GM19043 (cell line): ENCODE data around the gene NMB.
"Not testable (repeated sequence)": the region's sequence is repeated elsewhere in the genome, so short reads cannot be mapped to it uniquely, and the experiment has no call there.

Source experiments
- ATAC-seq: cut with Tn5 transposase; IDR thresholded peaks from one replicate; pipeline ENCODE4 v1.9.1; 2021; ENCODE audit warnings: low read depth; ENCODE audit not compliant: unreplicated experiment

The NMB gene

DNA sequence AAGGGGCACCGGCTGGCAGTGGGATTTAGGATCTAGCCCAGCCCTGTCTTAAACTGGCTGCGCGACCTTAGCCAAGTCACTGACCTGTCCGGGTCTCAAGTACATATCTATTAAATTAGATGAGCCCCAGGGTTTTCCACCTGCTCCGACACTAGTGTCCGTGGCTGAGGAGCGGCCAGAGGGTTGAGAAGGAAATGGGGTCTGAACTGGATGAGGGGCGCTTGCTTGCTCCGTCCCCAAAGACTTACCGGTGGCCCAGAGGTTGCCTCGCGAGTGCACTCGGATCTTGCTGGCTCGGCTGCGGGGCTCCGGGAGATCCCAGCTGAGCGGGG lies 285 bp downstream of the NMB start:
- ATAC-seq, result no peak

DNA sequence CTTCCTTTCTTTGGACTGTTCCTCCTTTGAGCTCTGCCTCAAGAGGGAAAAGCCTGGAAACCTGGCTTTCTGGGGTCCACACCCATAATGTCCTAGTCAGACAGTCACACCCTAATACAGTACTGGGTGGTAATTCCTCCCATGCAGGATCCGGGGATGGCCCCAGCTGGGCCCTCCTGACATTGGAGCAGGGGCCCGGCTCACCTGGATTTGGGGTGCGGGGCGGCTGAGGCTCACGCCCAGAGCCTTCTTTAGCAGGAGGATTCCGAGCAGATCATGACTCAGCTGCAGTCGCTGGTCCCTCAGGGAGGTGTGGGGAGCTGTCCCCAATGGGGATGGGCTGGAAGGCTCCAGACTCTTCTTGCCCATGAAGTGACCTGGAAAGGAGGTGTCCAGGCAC lies 1.0 kb downstream of the NMB start:
- no peak for ATAC-seq

DNA sequence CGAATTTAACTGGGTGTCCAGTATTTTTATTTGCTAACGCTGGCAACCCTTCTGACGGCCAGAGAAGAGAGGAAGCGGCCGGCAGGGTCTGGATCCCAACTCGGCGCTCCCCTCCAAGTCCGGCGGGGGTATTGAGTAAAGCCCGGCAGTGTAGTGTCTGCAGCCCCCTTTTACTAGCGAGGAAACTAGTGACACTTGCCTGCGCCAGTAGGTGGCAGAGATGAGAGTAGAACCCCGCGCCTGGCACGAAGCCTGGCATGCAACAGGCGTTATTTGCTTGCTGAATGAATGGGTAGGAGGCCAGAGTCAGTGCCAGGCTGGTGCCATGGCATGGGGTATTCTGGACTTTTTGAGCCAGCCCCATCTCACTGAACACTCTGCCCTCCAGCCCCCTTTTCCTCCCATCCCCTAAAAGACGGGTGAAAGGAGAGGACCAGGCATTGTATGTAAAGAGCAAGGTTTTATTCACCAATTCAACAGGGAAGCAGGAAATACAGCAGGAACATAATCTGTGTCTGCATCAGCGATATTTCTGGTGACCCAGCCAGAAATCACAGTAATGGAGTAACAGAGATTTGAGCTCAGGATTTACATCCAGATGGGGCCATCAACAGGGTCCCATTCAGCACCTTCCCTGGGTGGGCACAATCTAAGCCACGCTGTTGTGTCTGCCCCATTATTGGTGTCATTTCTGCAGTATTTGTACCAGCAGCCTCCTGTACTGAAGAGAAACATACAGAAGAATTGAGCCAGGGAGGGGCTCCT lies 3.1 kb downstream of the NMB start:
- ATAC-seq, result no peak

DNA sequence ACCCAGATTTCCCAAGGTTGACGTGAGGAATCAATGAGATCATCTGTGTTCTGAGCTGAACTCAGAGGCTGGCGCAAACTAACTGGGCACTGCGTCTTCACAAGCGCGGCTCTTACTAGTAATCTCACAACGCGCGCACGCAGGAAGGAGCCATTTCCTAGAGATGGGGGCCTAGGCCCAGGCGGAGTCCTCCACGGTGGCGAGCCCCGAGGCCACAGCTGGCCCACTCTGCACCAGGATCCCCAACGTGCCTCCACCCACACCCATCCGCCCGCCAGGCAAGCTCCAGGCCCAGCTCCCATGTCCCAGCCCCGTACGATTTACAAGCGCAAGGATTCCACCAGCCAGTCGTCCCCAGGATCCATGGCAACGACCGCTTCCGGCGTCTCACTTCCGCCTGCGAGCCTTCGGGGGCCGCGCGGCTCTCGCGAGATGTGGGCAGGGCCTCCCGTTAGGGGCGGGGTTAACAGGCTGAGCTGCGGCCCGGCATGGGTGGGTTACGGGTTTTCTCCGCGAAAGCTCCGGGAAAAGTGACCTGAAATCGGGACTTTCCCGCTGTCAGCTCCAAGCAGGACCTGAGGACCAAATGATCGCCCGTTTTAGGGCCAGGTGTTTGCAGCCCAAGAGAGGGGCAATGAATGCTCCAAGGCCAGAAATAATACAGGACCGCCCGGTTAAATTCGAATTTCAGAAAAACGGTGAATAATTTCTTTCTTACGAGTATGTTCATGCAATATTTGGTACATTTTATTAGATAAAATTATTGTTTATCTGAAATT lies 3.9 kb downstream of the NMB start, which contains the start of gene WDR73:
Gene WDR73, minus strand, starts transcription at position 374 of the 779 bp plus-strand sequence. Its CDS starts 9 bp downstream, at position 365.
- peak; percentile 82 for ATAC-seq

DNA sequence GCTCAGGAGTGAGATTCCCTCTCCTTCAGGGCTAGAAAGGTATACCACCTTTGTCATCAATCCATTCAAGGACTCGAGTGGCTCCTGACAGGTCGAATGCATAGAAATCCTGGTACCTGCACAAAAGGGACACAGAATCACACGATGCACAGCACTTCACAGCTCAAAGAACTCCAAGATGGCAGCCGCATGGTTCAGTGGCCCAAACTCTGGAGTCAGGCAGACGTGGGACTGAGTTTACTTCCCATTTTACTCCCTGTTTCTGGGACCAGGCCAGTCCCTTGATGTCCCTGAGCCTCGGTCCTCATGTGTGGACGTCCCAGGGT lies 4.5 kb downstream of the NMB start:
- ATAC-seq, result no peak

DNA sequence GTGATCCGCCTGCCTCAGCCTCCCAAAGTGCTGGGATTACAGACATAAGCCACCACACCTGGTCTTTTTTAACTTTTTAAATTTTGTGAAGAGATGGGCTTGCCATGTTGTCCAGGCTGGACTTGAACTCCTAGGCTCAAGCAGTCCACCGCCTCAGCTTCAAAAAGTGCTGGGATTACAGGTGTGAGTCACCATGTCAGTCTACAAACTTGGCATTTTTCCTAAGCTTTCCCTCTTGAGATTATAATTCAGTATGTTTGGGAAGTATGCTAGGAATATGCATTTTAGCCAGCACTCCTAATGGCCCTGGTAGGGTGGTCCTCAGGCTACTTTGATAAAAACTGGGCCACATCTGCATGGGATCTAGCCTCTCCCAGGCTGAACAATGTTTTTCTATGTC lies 8.3 kb downstream of the NMB start:
- no peak for ATAC-seq

DNA sequence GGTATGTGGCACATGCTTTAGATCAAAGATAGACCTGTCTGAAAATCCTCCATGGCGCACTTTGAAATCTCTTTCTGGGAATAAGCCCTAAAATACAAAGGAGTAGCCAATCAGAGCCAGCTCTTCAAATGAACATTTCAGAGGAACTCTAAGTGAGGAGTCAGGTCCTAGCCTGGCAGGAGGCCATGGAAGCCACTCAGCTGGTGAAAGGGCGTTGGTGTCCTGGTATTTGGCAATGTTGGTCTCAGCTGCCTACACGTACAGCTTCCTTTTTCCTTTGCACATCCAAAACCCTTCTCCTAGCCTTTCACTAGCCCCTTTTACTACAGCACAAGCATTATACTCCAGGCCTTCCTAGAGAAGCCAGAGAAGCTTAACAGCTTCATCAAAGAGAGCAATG lies 9.5 kb downstream of the NMB start:
- ATAC-seq, result no peak

DNA sequence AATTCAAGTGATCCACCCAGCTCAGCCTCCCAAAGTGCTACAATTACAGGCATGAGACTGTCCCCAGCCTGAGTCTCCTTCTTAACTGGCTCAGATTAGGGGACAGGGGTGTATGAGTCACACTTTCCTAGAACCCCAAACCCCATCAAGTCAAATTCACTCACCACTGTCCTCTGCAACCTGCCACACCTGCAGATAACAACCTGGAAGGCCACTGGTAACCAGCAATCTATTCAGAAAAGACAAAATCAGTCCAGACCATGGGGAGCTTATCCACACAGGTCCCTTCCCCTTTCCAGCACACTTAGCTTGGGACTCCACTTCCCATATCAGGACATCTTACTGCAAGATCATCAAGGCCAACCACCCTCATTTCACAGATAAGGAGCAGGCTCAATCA lies 10.3 kb downstream of the NMB start:
- no peak for ATAC-seq

DNA sequence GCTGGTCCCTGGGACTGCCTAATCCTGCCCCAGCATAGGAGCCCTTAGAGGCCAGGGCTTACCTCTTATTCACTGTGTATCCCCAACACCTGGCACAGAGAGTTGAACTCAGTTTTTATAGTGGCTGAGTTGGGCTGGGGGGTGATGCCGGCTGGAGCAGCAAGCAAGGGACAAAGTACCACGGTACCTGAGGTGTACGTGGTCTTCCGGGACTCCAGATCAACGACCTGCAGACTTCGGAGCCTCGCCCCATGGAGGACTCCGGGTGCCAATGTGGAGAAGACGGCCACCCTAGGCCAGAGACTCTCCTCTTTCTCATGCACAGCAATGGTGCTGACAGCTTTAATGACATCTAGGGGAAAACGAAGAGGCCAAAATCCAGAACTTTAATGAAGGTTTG lies 12.0 kb downstream of the NMB start:
- ATAC-seq, result no peak

DNA sequence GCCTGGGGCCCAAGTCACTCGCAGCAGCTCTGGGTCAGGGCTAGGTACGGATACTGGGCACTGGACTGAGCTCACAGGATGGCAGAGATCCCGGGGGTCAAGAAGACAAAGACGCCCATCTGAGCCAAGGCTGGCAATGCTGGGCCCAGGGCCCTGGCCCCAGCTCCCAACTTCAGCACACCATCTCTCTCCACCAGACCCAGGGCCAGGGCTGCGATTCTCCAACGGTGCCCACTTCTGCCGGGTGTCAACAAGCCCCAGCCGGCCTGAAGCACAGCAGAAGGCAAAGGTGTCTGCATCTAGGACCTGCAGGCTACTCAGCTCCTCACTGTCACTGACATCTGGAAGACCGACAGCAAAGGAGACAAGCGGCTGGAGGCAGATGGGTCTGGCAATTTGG lies 12.5 kb downstream of the NMB start:
- ATAC-seq, result no peak

DNA sequence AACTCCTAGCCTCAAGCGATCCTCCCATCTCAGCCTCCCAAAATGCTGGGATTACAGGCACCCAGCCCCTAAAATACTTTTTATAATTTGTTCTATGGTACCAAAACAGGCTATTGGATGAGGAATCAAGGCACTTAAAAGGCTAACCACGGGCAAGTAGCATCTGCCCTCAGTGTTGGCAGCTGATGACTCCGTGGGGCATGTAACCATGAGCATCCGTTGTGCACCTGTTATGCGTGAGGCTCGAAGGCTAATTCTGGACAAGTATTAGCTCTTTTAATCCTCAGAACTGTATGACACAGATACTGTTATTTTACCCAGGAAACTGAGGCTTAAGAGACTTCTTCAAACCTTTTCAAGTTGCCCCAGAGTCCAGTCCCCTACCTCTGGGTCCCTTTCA lies 14.2 kb downstream of the NMB start:
- no peak for ATAC-seq

DNA sequence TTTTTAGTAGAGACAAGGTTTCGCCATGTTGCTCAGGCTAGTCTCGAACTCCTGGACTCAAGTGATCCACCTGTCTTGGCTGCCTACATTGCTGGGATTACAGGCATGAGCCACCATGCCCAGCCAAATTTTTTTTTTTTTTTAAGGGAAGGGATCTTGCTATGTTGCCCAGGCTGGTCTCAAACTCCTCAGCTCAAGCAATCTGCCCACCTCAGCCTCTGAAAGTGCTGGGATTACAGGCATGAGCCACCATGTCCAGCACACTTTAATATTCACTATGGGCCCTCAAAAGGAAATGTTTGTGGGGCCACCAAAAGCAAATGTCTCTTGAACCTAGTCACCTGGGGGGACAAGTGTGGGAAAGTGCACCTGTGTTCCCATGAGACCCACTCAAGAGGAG lies 15.4 kb downstream of the NMB start:
- ATAC-seq, result not testable (repeated sequence)

DNA sequence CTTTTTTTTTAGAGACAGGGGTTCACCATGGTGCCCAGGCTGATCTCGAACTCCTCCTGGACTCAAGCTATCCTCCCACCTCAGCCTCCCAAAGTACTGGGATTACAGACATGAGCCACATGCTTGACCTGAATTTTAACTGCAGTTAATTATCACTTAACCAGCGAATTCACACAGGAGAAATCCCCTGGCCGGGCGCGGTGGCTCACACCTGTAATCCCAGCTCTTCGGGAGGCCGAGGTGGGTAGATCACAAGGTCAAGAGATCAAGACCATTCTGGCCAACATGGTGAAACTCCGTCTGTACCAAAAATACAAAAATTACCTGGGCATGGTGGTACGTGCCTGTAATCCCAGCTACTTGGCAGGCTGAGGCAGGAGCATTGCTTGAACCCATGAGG lies 16.1 kb downstream of the NMB start:
- not testable (repeated sequence) for ATAC-seq

DNA sequence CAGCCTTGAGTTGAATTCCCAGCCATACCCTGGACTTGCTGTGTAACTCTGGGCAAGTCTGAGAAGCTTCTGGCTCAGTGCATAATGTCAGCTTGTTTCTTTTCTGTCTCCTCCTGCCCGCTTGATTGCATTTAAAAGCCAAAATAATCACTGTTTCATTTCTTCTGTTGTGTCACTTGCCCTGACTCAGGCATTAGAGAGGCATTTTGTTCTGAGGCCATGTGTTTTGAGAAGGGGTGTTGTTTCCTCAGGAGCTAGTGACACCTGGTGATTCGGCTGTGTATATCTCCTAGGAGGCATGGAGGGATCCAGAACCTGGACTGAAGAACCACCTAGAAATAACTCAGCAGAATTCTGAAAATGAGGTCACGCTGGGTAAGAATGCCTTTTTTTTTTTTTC lies 19.9 kb downstream of the NMB start:
- no peak for ATAC-seq

DNA sequence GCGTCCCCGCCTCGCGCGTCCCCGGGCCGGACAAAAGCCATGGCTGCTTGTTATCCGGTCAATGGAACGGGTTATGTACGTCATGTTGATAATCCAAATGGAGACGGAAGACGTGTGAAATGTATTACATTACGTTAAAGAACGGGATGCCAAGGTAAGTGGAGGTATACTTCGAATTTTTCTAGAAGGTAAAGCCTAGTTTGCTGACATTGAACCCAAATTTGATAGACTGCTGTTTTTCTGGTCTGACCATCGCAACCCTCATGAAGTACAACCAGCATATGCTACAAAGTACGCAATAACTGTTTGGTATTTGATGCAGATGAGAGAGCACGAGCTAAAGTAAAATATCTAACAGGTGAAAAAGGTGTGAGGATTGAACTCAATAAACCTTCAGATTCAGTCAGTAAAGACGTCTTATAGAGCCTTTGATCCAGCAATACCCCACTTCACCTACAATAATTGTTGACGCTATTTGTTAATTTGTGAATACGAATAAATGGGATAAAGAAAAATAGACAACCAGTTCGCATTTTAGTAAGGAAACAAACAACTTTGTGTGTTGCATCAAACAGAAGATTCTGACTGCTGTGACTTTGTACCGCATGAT lies 23.7 kb downstream of the NMB start:
- no peak for ATAC-seq

DNA sequence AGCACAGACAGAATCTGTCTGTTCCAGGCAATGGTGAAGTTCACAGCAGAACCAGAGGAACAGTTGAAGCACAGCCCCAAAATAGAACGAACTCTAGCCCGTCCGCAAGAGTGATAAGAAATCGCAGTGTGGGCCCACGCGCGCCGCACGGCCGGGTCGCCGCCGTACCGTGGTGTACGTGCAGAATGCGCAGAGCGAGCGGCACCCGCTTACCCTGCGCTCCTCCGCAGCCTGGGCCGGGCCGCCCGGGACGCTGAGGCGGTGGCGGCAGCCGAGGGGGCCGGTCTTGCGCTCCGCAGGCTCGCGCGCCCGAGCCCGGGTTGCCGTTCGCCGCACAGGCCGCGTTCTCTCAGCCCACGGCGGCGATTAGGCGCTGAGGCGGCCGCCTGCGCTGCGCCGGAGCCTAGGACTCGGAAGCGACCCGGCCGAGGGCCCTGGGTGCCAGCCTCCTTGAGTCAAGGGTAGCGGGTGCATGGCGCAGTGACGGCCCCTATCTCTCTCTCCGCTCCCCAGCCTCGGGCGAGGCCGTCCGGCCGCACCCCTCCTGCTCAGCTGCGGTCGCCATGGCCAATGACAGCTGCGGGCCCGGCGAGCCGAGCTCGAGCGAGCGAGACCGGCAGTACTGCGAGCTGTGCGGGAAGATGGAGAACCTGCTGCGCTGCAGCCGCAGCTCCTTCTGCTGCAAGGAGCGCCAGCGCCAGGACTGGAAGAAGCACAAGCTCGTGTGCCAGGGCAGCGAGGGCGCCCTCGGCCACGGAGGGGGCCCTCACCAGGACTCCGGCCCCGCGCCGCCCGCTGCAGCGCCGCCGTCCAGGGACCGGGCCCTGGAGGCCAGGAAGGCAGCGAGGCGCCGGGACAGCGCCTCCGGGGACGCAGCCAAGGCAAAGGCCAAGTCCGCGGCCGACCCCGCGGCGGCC lies 24.4 kb downstream of the NMB start:
- ATAC-seq, result peak; percentile 39

DNA sequence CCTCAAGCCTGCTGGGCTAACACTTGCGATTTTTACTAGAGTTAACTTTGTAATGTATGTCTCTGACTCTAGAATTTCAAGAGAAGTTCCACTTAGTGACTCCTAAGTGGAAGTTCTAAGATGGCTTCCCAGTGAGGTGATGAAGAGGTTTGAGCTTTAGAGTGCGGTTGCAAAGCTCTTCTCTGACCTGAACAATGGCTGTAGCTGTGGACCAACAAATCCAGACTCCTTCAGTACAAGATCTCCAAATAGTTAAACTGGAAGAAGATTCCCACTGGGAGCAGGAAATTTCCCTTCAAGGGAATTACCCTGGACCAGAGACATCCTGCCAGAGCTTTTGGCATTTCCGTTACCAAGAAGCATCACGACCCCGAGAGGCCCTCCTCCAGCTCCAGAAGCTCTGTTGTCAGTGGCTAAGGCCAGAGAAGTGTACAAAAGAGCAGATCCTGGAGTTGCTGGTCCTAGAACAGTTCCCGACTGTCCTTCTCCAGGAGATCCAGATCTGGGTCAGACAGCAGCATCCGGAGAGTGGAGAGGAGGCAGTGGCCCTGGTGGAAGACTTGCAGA lies 26.2 kb downstream of the NMB start:
- no peak for ATAC-seq

DNA sequence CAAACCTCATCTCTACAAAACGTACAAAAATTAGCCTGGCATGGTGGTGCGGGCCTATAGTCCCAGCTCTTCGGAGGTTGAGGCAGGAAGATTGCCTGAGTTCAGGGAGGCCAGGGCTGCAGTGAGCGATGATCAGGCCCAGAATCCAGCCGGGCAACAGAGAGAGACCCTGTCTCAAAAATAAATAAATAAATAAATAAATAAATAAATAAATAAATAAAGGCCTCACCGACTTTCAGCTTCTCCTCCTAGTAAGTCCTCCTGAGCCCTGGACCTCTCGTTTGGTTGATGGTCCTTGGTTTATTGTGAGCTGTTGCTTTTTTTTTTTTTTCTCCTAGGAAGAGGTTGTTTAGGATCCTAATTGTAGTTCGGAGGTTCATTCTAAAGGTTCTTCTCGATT lies 29.0 kb downstream of the NMB start:
- ATAC-seq, result no peak

DNA sequence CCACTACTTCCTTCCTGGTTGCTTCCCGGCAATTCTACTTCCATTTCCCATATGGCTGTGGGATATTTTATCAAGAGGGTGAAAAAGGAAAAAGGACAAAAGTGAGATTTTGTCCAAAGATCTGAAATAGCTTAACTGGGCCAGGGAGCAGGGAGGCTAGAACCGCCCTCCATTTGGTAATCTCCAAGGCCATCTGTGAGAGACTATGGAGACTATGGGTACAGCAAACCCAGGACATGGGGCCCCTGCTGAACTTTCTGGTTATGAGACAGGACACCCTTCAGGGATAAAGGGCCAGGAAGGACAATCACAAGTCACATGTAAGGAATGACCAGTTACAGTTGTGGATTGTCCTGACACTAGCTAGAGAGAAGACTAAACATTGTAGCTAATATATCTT lies 32.9 kb downstream of the NMB start:
- no peak for ATAC-seq

DNA sequence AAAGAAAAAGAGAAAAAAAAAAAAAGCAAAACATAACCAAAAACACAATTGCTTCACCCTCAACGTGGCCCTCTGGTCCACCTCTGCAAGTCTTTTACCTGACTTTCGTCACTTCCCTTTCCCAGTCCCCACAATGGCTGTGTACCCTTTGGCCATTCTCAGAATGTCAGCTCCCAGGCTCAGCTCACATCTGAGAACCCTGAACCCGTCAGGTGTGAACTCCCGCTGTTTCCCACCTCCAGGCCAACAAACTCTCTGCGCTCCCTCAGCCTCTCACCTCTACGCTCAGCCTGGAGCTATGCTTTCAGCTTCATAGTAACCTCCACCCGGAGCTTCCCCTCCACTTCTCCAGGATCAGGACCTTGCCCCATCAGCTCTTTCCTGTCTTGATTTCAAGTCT lies 33.6 kb downstream of the NMB start:
- no peak for ATAC-seq
